Endothelial cell of umbilical vein (primary cell): ENCODE data around the gene SLAIN2.

Experiments
- CTCF ChIP-seq, 2 donors: IDR thresholded peaks; 1 replicate in 1 of 2; 2 replicates in 1 of 2; pipeline ENCODE4 v1.5.1; 2011; ENCODE audit warnings: low read length in 2 of 2, mild to moderate bottlenecking in 2 of 2, moderate library complexity in 2 of 2, control low read depth in 1 of 2, inconsistent platforms in 1 of 2, low read depth in 1 of 2; ENCODE audit not compliant: insufficient read depth in 1 of 2; ENCODE audit errors: extremely low read depth in 1 of 2
- EZH2 ChIP-seq: IDR thresholded peaks from 2 replicates; pipeline ENCODE4 v1.6.1; 2012; ENCODE audit warnings: borderline replicate concordance, low read depth, mild to moderate bottlenecking, moderate library complexity, low read length, inconsistent platforms; ENCODE audit not compliant: severe bottlenecking
- GATA2 ChIP-seq: IDR thresholded peaks from 2 replicates; pipeline ENCODE4 v1.7.0; 2011; ENCODE audit warnings: low read depth, mild to moderate bottlenecking, moderate library complexity, mixed read lengths, low read length; ENCODE audit not compliant: insufficient read length, insufficient read depth
- POLR2A ChIP-seq: IDR thresholded peaks from 2 replicates; pipeline ENCODE4 v1.6.1; 2012; ENCODE audit warnings: low read depth, mild to moderate bottlenecking, control low read depth, low read length
- POLR2AphosphoS5 ChIP-seq: IDR thresholded peaks from 2 replicates; pipeline ENCODE4 v1.6.1; 2012; ENCODE audit warnings: low read depth, mild to moderate bottlenecking, control low read depth, low read length, moderate library complexity; ENCODE audit not compliant: insufficient read depth

DNA sequence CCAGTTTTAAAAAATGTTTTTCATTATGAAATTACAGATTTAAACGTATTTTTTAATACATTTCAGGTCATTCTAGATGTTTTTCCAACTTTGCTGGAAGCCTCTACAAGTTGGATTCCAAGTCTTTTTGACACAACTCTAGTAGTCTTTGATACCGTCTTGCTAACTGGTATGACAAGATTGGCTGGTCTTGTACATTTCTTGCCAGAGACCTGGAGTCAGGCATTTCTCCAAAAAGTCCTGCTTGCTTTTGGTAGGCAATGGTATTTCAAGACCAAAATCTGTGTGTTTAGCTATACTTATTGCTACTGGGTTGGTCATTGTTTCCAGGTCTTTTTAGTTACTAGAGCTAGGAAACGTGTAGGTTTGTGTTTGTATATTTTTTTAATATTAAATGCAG lies 64.6 kb downstream of the SLAIN2 start:
- TF ChIP-seq CTCF (IDR thresholded peaks at IDR 0.05; ENCODE audit: extremely low read depth in 1 of 2, insufficient read depth in 1 of 2, low read depth in 1 of 2, low read length in 2 of 2) (no peak), POLR2A (no peak), GATA2 (no peak), EZH2 (no peak), POLR2AphosphoS5 (no peak)
